B cell (primary cell): ENCODE data around the gene WBP1.

Experiments
- EZH2 ChIP-seq: IDR thresholded peaks from 2 replicates; pipeline ENCODE4 v1.6.1; 2012; ENCODE audit warnings: borderline replicate concordance, low read depth, mild to moderate bottlenecking, moderate library complexity, low read length; ENCODE audit not compliant: insufficient read depth, poor library complexity, severe bottlenecking
- TF ChIP-seq, protein P1 (sequence below): fragments of 200-600 bp; IDR thresholded peaks from one replicate; pipeline ENCODE4 v1.8.0; 2022; ENCODE audit warnings: antibody characterized with exemption, mild to moderate bottlenecking

DNA sequence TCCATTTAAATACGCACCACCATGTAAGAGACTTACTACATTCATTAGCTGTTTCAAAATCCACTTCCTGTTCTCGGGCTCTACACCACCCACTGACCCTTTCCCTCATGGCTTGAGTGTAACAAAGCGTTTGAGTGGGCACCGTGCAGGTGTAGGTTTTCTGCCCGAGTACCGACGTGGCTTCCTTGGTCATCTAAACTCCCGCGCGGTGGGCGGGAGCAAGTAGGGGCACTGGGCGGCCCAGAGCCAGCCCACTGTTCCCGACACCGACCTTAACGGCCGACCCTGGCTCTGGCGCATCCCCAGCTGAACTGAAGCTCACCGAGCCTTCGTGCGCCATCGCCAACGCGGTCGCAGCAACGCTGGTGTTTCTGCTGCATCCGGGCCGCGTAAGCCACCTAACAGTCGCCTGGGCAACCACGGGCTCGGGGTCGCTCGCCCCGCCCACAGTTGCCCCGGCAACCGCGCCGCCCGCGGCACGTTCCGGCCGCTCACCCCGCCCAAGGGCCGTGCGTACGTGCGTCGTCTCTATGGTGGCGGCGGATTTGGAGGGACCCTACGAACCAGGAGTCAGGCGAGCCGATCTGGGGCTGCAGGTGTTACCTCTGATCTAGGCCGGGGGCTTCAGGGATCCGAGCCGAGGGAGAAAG, 36.9 kb upstream of the WBP1 start, which contains the start of the genes C2orf81 and WDR54:
- TF ChIP-seq, protein P1, sequence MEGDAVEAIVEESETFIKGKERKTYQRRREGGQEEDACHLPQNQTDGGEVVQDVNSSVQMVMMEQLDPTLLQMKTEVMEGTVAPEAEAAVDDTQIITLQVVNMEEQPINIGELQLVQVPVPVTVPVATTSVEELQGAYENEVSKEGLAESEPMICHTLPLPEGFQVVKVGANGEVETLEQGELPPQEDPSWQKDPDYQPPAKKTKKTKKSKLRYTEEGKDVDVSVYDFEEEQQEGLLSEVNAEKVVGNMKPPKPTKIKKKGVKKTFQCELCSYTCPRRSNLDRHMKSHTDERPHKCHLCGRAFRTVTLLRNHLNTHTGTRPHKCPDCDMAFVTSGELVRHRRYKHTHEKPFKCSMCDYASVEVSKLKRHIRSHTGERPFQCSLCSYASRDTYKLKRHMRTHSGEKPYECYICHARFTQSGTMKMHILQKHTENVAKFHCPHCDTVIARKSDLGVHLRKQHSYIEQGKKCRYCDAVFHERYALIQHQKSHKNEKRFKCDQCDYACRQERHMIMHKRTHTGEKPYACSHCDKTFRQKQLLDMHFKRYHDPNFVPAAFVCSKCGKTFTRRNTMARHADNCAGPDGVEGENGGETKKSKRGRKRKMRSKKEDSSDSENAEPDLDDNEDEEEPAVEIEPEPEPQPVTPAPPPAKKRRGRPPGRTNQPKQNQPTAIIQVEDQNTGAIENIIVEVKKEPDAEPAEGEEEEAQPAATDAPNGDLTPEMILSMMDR = no peak
- no peak for TF ChIP-seq EZH2
